ENCODE measurements around the gene DIAPH2. TPM values are rescaled to one million over a fixed set of nuclear protein-coding genes. Genes with fewer than 3 reads are reported as not detected.

DIAPH2 gene
- total and polyA plus RNA-seq, 2 of the 13 experiments (the other 11 are each of a cell fraction or from before 2014, with no cell fraction given) = 2.1 to 8.5 TPM

- BruUV-seq (replicated peaks) = no TSS peak
- no peak for TF ChIP-seq KMT2B (CRISPR knock-in tag; IDR thresholded peaks at IDR 0.05)
- TF ChIP-seq ZNF512B (CRISPR knock-in tag; IDR thresholded peaks at IDR 0.05; ENCODE audit: borderline replicate concordance) = no peak
- TF ChIP-seq CHCHD3 (CRISPR knock-in tag; IDR thresholded peaks at IDR 0.05) = no peak
- TF ChIP-seq ZNF276 (CRISPR knock-in tag; IDR thresholded peaks at IDR 0.05; ENCODE audit: low read depth) = no peak
- TF ChIP-seq ZNF557 (CRISPR knock-in tag; IDR thresholded peaks at IDR 0.05) = no peak
- TF ChIP-seq FLYWCH1 (CRISPR knock-in tag; IDR thresholded peaks at IDR 0.05) = no peak
- TF ChIP-seq MTA3 (CRISPR knock-in tag; IDR thresholded peaks at IDR 0.05) = no peak
- no peak for TF ChIP-seq ATF1 (CRISPR knock-in tag; IDR thresholded peaks at IDR 0.05)
- TF ChIP-seq HDAC6 (IDR thresholded peaks at IDR 0.05; ENCODE audit: low read depth, low read length) = no peak
- no peak for TF ChIP-seq TFDP2 (CRISPR knock-in tag; IDR thresholded peaks at IDR 0.05)
- Histone ChIP-seq H3K9ac (ENCODE audit: insufficient read depth, low read depth, low read length) (no peak overlapping the region), H3K4me1 (ENCODE audit: insufficient read depth, low read length) (no peaks in the 10 kb centered on the region), H3K4me3 (replicated peaks in 1 of 3; ENCODE audit: insufficient read depth in 1 of 3, low read depth in 2 of 3, low read length in 3 of 3) (no peak overlapping the region), H3K36me3 (replicated peaks in 1 of 2; ENCODE audit: control insufficient read depth in 1 of 2, insufficient read depth in 2 of 2, low read length in 2 of 2) (no peaks in the 10 kb centered on the region), H4K20me1 (ENCODE audit: insufficient read depth, low read length) (no peaks in the 10 kb centered on the region), H3K27me3 (ENCODE audit: control insufficient read depth in 1 of 2, insufficient read depth in 2 of 2, low read length in 2 of 2) (no peaks in the 10 kb centered on the region), H2AFZ (ENCODE audit: low read length) (no peak overlapping the region), H3K9me3 (ENCODE audit: low read length) (no peaks in the 10 kb centered on the region), H3K4me2 (ENCODE audit: low read depth, low read length) (no peak overlapping the region), H3K27ac (ENCODE audit: extremely low read length, insufficient read depth, low read length) (no peak overlapping the region), H3K79me2 (ENCODE audit: insufficient read depth, low read length) (no peaks in the 10 kb centered on the region)
- in situ Hi-C loops (cut with HindIII; ENCODE audit: extremely low pct_ligation_motif_present, low pct_unique_long_range_greater_than_20kb) = no loop called here
- DNase-seq (ENCODE audit: low spot score) = no peak
- ChIA-PET POLR2A (no interaction called here), CTCF (ENCODE audit: low intra/inter-chr PET ratio, low total read pairs) (no interaction called here)
- no peak for ATAC-seq
- FAIRE-seq = no peak
- intact Hi-C loops (cut with micrococcal nuclease; ENCODE audit: unreplicated experiment) = no loop called here
- 80% methylated on average over 1 of the region's 2 CpGs for WGBS (ENCODE audit: low lambda C conversion rate)
Measured at GRCh38 chrX:97096385-97096784, 411.7 kb downstream of the DIAPH2 start.

Data from HepG2 (cell line).